Stimulated activated CD8-positive, alpha-beta memory T cell treated with anti-CD3 and anti-CD28 coated beads, Interleukin-12 subunit alpha, Interleukin-12 subunit beta, amount 100 ng/mL, for 24 hours (primary cell): ENCODE results near the gene CNIH2.
A peak's percentile ranks its signal among the peaks of the same experiment; 100 is the strongest.

Source experiments
- DNase-seq: peaks from one replicate; pipeline ENCODE4 v3.0.0-alpha.2; 2020; ENCODE audit errors: extremely low read depth

The CNIH2 gene

GRCh38 chr11:66259225-66259624 is 18.8 kb upstream of the CNIH2 start:
- DNase-seq: no peak

GRCh38 chr11:66259956-66260355 is 18.0 kb upstream of the CNIH2 start:
- no peak for DNase-seq

- DNase-seq: no peak
These were observed 16.4 kb upstream of the CNIH2 start for GRCh38 chr11:66261578-66261977.

- no peak for DNase-seq
These were observed 15.8 kb upstream of the CNIH2 start for GRCh38 chr11:66262191-66262590.

GRCh38 chr11:66262696-66263095 is 15.3 kb upstream of the CNIH2 start:
- DNase-seq: no peak

- no peak for DNase-seq
These were observed 14.7 kb upstream of the CNIH2 start for GRCh38 chr11:66263231-66263630.

- no peak for DNase-seq
These were observed 14.2 kb upstream of the CNIH2 start for GRCh38 chr11:66263785-66264184.

- no peak for DNase-seq
These were observed 13.6 kb upstream of the CNIH2 start for GRCh38 chr11:66264383-66264782.

GRCh38 chr11:66264914-66265313 is 13.1 kb upstream of the CNIH2 start:
- DNase-seq: no peak

- no peak for DNase-seq
These were observed 12.2 kb upstream of the CNIH2 start for GRCh38 chr11:66265531-66266377.

- no peak for DNase-seq
These were observed 11.5 kb upstream of the CNIH2 start for GRCh38 chr11:66266378-66267038.

- DNase-seq: no peak
These were observed 11.0 kb upstream of the CNIH2 start for GRCh38 chr11:66267039-66267378.

- DNase-seq: peak; percentile 73
These were observed 10.4 kb upstream of the CNIH2 start for GRCh38 chr11:66267379-66268243.

- DNase-seq: peak; percentile 100
These were observed 9.6 kb upstream of the CNIH2 start, which contains the start of gene RAB1B for GRCh38 chr11:66268244-66268951. RAB1B (plus strand) TSS chr11:66268639; CDS start chr11:66268680, 41 bp downstream.

GRCh38 chr11:66268952-66269905 is 8.7 kb upstream of the CNIH2 start:
- DNase-seq: no peak

- DNase-seq: no peak
These were observed 6.2 kb upstream of the CNIH2 start for GRCh38 chr11:66271816-66272215.

- no peak for DNase-seq
These were observed 5.4 kb upstream of the CNIH2 start for GRCh38 chr11:66272596-66272995.

GRCh38 chr11:66274219-66274618 is 3.8 kb upstream of the CNIH2 start:
- no peak for DNase-seq

- no peak for DNase-seq
These were observed 2.6 kb upstream of the CNIH2 start for GRCh38 chr11:66275396-66275795.

- no peak for DNase-seq
These were observed 1.9 kb upstream of the CNIH2 start for GRCh38 chr11:66275984-66276612.
